Effector memory CD4-positive, alpha-beta T cell (primary cell): ENCODE results near the gene GPR162.

Experiments used
- DNase-seq, 3 donors: peaks; one replicate each; pipeline ENCODE4 v3.0.0-alpha.2; 2020
- H3K27ac ChIP-seq: 2 replicates; pipeline ENCODE4 v1.7.0; 2013; ENCODE audit warnings: mild to moderate bottlenecking, low read length, moderate library complexity; ENCODE audit not compliant: insufficient read depth, poor library complexity, severe bottlenecking
- H3K27me3 ChIP-seq: replicated peaks from 2 replicates; pipeline ENCODE4 v1.7.0; 2013; ENCODE audit warnings: mild to moderate bottlenecking, low read length; ENCODE audit not compliant: insufficient read depth, control insufficient read depth, poor library complexity, severe bottlenecking
- H3K36me3 ChIP-seq: 2 replicates; pipeline ENCODE4 v1.7.0; 2013; ENCODE audit warnings: mild to moderate bottlenecking, low read length, moderate library complexity; ENCODE audit not compliant: control insufficient read depth, insufficient read depth
- H3K4me1 ChIP-seq: 2 replicates; pipeline ENCODE4 v1.7.0; 2013; ENCODE audit warnings: low read length, mild to moderate bottlenecking; ENCODE audit not compliant: control insufficient read depth, insufficient read depth, poor library complexity, severe bottlenecking
- H3K4me3 ChIP-seq: 2 replicates; pipeline ENCODE4 v1.7.0; 2013; ENCODE audit warnings: low read length, low read depth, mild to moderate bottlenecking; ENCODE audit not compliant: insufficient read depth, poor library complexity, severe bottlenecking
- H3K9me3 ChIP-seq: 2 replicates; pipeline ENCODE4 v1.7.0; 2013; ENCODE audit warnings: mild to moderate bottlenecking, low read length, moderate library complexity; ENCODE audit not compliant: control insufficient read depth

The GPR162 gene

GRCh38 chr12:6834873-6835272 lies 13.3 kb downstream of the GPR162 start:
- no peak overlapping the region for H3K4me3 ChIP-seq
- H3K4me1 ChIP-seq, result no peaks in the 10 kb centered on the region
- no peak overlapping the region for H3K27ac ChIP-seq
- H3K36me3 ChIP-seq, result no peaks in the 10 kb centered on the region
- H3K27me3 ChIP-seq, result no peaks in the 10 kb centered on the region
- H3K9me3 ChIP-seq, result no peaks in the 10 kb centered on the region
- no peak for DNase-seq

GRCh38 chr12:6836851-6837250 lies 15.2 kb downstream of the GPR162 start:
- Histone ChIP-seq H3K9me3 (no peaks in the 10 kb centered on the region), H3K27me3 (no peaks in the 10 kb centered on the region), H3K4me1 (no peaks in the 10 kb centered on the region), H3K27ac (no peak overlapping the region), H3K36me3 (no peaks in the 10 kb centered on the region), H3K4me3 (no peak overlapping the region)
- no peak for DNase-seq

GRCh38 chr12:6837370-6838060 lies 15.9 kb downstream of the GPR162 start:
- Histone ChIP-seq H3K4me1 (no peaks in the 10 kb centered on the region), H3K36me3 (no peaks in the 10 kb centered on the region), H3K27me3 (no peaks in the 10 kb centered on the region), H3K27ac (no peak overlapping the region), H3K9me3 (no peaks in the 10 kb centered on the region), H3K4me3 (no peak overlapping the region)
- DNase-seq, result no peak

GRCh38 chr12:6838854-6839253 lies 17.2 kb downstream of the GPR162 start:
- no peak overlapping the region for H3K27ac ChIP-seq
- no peaks in the 10 kb centered on the region for H3K4me1 ChIP-seq
- H3K4me3 ChIP-seq, result no peak overlapping the region
- H3K36me3 ChIP-seq, result no peaks in the 10 kb centered on the region
- no peak for DNase-seq
- no peaks in the 10 kb centered on the region for H3K9me3 ChIP-seq
- H3K27me3 ChIP-seq, result no peaks in the 10 kb centered on the region

- H3K4me1 ChIP-seq, result no peaks in the 10 kb centered on the region
- H3K4me3 ChIP-seq, result no peak overlapping the region
- H3K27ac ChIP-seq, result no peak overlapping the region
- H3K36me3 ChIP-seq, result no peaks in the 10 kb centered on the region
- no peaks in the 10 kb centered on the region for H3K27me3 ChIP-seq
- DNase-seq, result no peak
- H3K9me3 ChIP-seq, result no peaks in the 10 kb centered on the region
These were observed 18.0 kb downstream of the GPR162 start for GRCh38 chr12:6839482-6840201.

- DNase-seq, result no peak
- H3K36me3 ChIP-seq, result no peaks in the 10 kb centered on the region
- H3K4me1 ChIP-seq, result no peaks in the 10 kb centered on the region
- no peak overlapping the region for H3K4me3 ChIP-seq
- no peaks in the 10 kb centered on the region for H3K27me3 ChIP-seq
- H3K9me3 ChIP-seq, result no peaks in the 10 kb centered on the region
- H3K27ac ChIP-seq, result no peak overlapping the region
These were observed 18.7 kb downstream of the GPR162 start for GRCh38 chr12:6840330-6840729.

GRCh38 chr12:6840761-6841515 lies 19.3 kb downstream of the GPR162 start, which contains the start of gene GNB3:
Gene GNB3 (plus strand): TSS chr12:6840925. CDS start chr12:6841288, 363 bp downstream.
- Histone ChIP-seq H3K27ac (no peak within 1 kb of the TSS), H3K4me1 (no peaks in the 10 kb centered on the region), H3K27me3 (no peaks in the 10 kb centered on the region), H3K4me3 (no peak within 1 kb of the TSS), H3K36me3 (no peaks in the 10 kb centered on the region), H3K9me3 (no peaks in the 10 kb centered on the region)
- no peak for DNase-seq

- DNase-seq, result no peak
- Histone ChIP-seq H3K27me3 (no peaks in the 10 kb centered on the region), H3K36me3 (no peaks in the 10 kb centered on the region), H3K27ac (no peak overlapping the region), H3K9me3 (no peaks in the 10 kb centered on the region), H3K4me1 (no peaks in the 10 kb centered on the region), H3K4me3 (no peak overlapping the region)
These were observed 20.5 kb downstream of the GPR162 start for GRCh38 chr12:6842075-6842474.

- DNase-seq, result no peak
- H3K9me3 ChIP-seq, result no peaks in the 10 kb centered on the region
- H3K4me3 ChIP-seq, result no peak overlapping the region
- no peaks in the 10 kb centered on the region for H3K27me3 ChIP-seq
- no peaks in the 10 kb centered on the region for H3K4me1 ChIP-seq
- H3K27ac ChIP-seq, result no peak overlapping the region
- H3K36me3 ChIP-seq, result no peaks in the 10 kb centered on the region
These were observed 21.7 kb downstream of the GPR162 start for GRCh38 chr12:6843118-6843902.
